CD4-positive, alpha-beta T cell treated with Interleukin-17A for 4 hours (primary cell): Measurements from ENCODE around the gene KIAA1755.

Experiments
- DNase-seq: peaks from one replicate; pipeline ENCODE4 v3.0.0-alpha.2; 2020; ENCODE audit warnings: mixed read lengths

The KIAA1755 gene

GRCh38 chr20:38260378-38261053 is at the start of gene KIAA1755:
TSS of gene KIAA1755 (minus strand) at chr20:38260735. CDS start at chr20:38260500, 235 bp downstream.
- DNase-seq: no peak

- DNase-seq: no peak
Measured at GRCh38 chr20:38308447-38308846, 47.9 kb upstream of the KIAA1755 start.

GRCh38 chr20:38308047-38308438 is 47.5 kb upstream of the KIAA1755 start:
- no peak for DNase-seq

- DNase-seq: no peak
Measured at GRCh38 chr20:38307371-38308046, 47.0 kb upstream of the KIAA1755 start.

GRCh38 chr20:38306379-38306778 is 45.8 kb upstream of the KIAA1755 start:
- no peak for DNase-seq

GRCh38 chr20:38305541-38305940 is 45.0 kb upstream of the KIAA1755 start:
- DNase-seq: no peak

GRCh38 chr20:38304845-38305447 is 44.4 kb upstream of the KIAA1755 start:
- no peak for DNase-seq

- DNase-seq: no peak
Measured at GRCh38 chr20:38303908-38304379, 43.4 kb upstream of the KIAA1755 start, which contains the start of gene BPI. TSS of gene BPI (plus strand) at chr20:38304156. CDS start at chr20:38304224, 68 bp downstream.

- DNase-seq: no peak
Measured at GRCh38 chr20:38302786-38303185, 42.3 kb upstream of the KIAA1755 start.

- no peak for DNase-seq
Measured at GRCh38 chr20:38301309-38301708, 40.8 kb upstream of the KIAA1755 start.

GRCh38 chr20:38300438-38300837 is 39.9 kb upstream of the KIAA1755 start:
- no peak for DNase-seq

GRCh38 chr20:38299963-38300362 is 39.4 kb upstream of the KIAA1755 start:
- no peak for DNase-seq

- DNase-seq: no peak
Measured at GRCh38 chr20:38298768-38299288, 38.3 kb upstream of the KIAA1755 start.

- DNase-seq: no peak
Measured at GRCh38 chr20:38297916-38298674, 37.6 kb upstream of the KIAA1755 start.

GRCh38 chr20:38296433-38296832 is 35.9 kb upstream of the KIAA1755 start:
- DNase-seq: no peak

GRCh38 chr20:38295811-38296210 is 35.3 kb upstream of the KIAA1755 start:
- no peak for DNase-seq

- no peak for DNase-seq
Measured at GRCh38 chr20:38294076-38294591, 33.6 kb upstream of the KIAA1755 start.

GRCh38 chr20:38293491-38294065 is 33.0 kb upstream of the KIAA1755 start:
- no peak for DNase-seq

- no peak for DNase-seq
Measured at GRCh38 chr20:38291966-38292365, 31.4 kb upstream of the KIAA1755 start.

- no peak for DNase-seq
Measured at GRCh38 chr20:38290829-38291814, 30.6 kb upstream of the KIAA1755 start.
